GM20431 (cell line): ENCODE data around the gene ZKSCAN3.

Source experiments
- in situ Hi-C: fragments of 300-500 bp; cut with MseI, MboI; formaldehyde crosslinking; loops from one replicate; pipeline ENCODE4 v1.15.0; 2020; ENCODE audit warnings: low sequenced_read_pairs; ENCODE audit not compliant: unreplicated experiment

The ZKSCAN3 gene

GRCh38 chr6:28408076-28408802 is 58.5 kb downstream of the ZKSCAN3 start:
- in situ Hi-C loops, result no loop called here

- in situ Hi-C loops, result no loop called here
Measured at GRCh38 chr6:28410767-28411166, 61.0 kb downstream of the ZKSCAN3 start.

GRCh38 chr6:28413681-28414080 is 63.9 kb downstream of the ZKSCAN3 start:
- in situ Hi-C loops, result no loop called here
